ENCODE measurements around the gene FST.

Gene FST, protein sequence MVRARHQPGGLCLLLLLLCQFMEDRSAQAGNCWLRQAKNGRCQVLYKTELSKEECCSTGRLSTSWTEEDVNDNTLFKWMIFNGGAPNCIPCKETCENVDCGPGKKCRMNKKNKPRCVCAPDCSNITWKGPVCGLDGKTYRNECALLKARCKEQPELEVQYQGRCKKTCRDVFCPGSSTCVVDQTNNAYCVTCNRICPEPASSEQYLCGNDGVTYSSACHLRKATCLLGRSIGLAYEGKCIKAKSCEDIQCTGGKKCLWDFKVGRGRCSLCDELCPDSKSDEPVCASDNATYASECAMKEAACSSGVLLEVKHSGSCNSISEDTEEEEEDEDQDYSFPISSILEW

DNA sequence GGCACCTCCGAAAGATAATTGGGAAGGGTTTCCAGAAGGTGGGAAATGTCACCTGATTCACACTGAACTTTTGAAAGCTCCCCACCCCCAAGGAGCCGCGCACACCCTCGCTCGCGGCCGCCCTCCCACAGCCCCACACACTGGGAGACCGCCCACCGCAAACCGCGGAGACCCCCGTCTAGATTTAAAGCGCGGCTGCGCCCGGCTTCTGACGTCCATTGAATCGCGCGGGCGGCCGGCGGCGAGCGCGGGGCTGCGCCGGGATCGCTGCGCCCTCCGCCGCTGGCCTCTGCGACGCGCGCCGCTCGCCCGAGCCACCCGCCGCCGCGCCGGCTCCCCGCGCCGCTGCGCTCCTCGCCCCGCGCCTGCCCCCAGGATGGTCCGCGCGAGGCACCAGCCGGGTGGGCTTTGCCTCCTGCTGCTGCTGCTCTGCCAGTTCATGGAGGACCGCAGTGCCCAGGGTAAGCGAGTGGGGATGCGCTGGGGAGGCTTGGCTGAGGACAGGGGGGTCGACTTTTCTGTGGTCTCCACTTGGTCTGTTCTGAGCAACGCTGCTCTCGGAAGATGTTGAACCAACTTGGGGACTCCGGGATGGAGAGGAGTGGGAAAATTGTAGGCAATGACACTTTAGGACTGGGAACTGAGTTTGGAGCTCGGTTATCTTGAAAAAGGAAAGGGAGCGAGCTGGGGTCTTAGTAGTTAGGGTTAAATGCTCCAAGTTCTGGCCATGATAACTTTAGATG is at the start of gene FST:
Gene FST, plus strand, starts transcription at position 214 of the 743 bp plus-strand sequence. Its CDS starts 163 bp downstream, at position 377.
- DNase-seq = no peak

DNA sequence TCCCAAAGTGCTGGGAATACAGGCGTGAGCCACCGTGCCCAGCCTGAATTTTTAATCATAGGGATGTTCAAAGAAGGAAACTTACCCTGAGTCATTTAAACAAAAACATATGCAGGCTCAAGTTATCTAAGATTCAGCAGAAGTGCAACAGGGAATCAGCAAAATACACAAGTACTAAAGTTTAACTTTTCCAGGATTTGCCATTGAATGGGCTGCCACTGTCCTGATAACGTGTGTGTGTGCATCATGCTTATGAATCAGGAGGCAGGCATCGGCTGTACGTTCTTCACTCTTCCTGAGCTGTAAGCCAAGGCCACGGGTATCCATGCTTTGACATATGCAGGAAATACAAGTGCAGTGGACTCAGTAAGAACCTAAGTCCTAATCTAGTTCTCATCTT is 48.8 kb upstream of the FST start:
- no peak for DNase-seq

DNA sequence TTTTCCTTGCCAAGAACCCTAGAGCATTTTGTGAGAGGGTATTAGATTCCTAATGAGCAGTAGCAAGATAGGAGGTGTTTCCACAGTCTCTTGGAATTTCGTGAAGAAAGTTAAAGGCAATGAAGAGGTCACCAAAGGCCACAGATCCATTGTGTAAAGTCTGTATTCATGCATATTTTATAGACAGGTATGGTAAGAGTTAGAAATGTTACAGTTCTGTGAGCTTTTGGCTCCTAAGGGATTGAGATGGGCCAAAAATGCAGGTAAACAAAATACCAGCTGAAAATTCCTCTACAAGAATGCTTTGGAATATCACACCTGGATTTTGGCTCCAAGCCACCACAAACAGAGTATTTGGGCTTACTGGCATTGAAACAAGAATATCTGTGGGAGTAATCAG is 47.4 kb upstream of the FST start:
- no peak for DNase-seq

DNA sequence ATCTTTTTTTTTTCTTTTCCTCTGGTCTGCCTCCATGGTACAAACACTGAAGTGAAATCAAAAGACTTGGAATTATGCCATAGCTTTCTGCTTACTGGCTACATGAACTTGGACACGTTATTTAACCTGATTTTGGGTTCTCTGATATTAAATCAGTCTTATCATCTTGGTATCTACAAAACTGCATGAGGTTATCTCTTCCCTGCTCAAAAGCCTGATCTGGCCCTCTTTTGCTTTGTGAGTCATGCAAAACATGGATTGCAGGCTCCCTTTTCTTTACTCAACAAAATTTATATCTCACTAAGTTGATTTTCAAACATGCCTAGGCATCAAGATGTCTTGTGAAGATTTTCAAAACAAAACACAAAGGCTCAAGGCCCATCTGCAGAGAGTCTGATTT is 45.9 kb upstream of the FST start:
- DNase-seq = no peak

DNA sequence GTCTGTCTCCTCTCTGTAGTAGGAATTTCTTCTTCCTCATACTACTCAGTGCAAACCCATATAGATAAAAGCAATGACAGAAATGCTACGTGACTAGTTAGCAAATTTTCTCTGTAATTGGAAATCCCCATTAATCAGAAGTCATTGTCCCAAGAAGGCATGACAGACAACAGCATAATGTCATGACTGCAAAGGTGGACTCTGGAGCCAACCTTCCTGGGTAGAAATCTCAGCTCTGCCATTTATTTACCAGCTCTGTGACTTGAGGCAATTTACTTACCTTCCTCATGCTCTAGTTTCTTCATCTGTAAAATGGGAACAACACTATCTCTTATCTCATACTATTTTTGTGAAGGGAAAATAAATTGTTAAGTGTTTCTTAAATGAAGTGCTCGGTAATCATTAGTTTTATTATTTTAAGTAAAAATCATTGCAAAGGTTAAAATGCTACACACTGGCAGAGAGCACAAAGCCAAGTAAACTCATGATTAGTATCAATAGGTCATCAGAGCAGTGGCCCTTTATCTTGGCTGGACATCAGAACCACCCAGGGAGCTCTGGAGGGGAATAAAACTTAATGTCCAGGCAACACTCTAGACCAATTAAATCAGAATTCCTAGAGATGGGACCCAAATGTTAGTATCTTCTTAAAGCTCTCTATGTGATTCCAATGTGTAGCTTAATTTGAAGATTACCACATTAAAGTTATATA is 43.8 kb upstream of the FST start:
- no peak for DNase-seq

DNA sequence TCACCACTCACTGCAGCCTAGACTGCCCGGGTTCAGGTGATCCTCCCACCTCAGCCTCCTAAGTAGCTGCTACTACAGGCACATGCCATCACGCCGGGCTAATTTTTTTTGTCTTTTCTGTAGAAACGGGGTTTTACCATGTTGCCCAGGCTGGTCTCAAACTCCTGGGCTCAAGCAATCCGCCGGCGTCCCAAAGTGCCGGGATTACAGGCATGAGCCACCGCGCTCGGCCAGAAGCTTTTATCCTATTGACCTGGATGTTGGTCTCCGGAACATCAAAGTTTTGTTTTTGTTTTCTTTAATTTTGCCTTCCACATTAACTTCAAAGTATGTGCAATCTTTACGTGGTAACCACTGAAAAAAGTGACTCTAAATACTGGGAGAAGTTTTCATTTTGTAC is 42.4 kb upstream of the FST start:
- no peak for DNase-seq

DNA sequence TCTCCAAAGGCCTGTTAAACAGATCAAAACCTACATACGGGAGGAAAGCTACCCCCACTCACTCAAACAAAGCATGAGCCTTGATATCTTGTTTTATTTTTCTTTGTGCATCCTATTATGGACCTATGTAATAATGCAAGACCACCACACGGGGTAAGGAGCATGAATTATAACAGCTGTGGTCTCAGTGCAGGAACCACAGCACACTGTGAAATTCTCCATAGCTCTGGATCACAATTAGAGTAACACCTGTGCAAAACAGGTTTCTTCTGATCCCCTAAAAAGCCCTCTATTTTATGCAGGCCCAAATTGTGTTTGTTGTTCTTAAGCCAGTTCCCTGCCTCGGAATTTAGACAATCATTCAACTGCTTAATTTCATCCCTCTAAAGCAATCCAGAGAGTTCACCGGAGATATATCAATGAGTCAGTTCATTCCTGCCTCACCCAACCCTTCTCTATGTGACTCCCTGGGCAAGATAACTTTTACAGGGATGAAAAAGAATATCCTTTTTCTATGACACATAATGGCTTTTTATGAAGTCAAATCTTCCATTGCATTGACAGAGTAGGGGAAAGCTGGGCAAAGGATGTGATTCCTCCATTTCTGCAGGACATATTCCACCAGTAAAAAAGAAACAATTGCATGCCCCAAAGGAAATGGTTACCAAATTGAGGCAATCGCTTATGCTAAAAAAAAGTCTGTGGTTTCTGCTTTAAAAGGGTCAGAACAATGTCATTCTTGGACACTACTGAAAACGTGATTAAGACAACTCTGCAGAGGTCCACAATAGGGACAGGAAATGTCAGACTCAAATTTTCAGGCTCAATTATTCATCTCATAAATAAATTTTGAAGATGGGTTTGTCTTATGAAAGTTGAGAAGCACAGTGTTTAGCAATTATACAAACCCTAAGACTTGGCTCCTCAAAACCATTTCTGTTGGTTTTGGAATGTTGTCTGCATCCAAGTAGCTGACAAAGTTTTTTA is 41.6 kb upstream of the FST start:
- DNase-seq = no peak

DNA sequence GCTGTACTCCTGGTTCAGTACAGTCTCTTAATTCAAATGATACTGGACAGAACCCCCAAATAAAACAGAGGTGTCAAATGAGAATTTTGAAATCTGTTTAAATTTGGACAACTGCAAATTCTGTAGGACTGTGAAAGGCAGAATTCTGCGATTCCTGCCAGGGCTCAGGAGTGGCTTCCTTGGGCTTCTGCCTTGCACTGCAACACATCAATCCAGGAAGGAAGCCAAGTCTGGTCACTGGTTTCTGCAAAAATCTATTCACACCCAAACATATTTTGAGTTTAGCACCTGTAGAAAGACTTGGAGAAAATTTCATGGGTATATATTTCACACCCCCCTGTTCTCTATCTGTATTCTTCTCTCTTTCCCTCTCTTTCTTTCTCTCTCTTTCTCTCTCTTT is 37.5 kb upstream of the FST start:
- no peak for DNase-seq

DNA sequence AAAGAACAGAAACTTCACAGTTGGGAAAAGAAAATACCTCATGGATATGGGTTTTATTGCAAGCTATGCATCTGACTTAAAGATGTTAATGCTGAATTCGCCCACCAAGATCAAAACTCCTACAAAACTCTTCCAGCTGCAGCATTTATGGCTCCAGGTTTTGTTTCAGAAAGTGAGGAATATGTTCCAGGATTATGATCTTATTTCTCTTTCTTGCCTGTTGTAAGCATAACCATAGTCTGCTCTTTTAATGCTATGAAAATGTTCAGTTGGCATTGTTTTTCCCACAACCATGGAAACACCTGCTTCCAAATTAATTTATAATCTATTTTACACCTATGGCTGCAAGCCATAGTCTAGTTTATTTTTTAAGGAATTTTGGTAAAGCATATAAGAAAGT is 34.9 kb upstream of the FST start:
- no peak for DNase-seq

DNA sequence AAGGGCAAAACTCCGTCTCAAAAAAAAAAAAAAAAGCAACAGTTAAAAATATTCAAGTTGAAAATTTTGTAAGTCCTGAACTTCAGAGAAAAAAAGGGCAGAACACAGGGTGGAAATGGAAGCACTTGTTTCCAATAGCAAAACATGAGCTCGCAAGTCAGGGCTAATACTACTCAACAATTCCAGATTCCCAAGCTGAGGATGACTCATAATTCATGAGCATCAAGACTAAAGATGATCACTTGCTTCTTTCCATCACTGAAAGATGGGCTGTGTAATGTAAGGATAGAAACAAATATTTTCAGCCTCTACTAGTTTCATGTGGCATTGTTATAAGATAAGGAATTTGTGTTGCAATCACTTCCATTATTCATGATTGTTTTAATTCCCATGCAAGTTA is 33.5 kb upstream of the FST start:
- DNase-seq = no peak

DNA sequence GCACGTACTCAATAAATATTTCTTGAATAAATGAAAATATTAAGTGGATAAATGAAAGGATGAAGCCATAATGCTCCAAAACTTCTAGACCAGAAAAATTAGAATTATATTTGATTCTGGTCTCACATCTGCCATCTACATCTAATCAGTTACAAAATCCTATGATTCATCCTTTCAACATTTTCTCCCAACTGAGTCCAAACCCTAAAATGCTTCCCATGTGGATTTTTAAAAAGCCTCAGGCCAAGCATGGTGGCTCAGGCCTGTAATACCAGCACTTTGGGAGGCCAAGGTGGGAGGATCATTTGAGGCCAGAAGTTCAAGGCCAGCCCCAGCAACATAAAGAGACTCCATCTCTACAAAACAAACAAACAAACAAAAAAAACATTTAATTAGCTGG is 31.6 kb upstream of the FST start:
- DNase-seq = no peak

DNA sequence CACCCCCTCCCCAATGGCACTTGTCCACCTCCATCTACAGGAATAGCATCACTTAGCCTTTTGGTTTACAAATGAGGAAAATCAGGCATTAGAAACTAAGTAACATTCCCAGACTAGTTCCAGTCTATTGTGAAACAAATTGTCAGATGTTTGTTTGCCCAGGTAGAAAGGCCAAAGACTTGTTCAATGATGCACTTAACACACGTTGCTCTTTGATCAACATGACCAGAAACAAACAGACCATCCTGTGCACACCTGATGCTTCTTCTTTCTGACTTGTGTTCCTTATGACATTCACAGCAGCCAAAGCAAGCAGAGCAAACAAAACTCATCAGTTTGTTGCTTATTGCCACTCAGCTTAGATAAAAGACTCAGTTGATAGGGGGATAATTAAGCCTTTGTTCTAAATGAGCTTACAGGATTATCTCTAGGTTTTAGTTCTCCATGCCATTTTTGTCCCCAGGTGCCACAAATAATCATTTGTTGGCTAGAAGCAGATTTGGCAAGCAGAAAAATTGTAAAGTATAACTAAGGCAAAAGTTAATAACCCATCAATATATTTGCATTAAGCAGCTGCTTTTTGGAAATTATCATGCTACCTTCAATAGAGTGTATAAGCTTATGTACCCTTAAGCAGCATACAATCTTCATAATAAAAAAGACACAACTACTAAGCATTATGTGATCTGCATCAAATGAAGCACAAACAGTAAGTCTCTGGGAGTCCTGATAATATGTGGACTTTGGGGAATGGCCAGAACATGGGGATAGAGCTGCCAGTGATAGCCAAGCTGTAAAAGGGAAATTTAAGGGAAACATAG is 26.3 kb upstream of the FST start:
- DNase-seq = no peak

DNA sequence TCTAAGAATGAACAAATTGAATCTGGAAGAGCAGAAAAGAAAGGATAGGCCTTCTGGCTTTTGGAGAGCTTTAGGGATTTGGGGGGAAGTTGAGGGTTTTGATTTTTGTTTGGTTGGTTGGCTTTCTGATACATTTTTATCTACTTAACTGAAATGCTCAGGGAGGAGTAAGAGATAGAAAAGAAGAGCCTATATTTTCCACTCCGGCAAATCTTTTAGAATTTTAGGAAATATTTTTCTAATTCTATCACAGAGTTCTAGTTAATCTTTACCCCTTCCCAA is 25.8 kb upstream of the FST start:
- no peak for DNase-seq

DNA sequence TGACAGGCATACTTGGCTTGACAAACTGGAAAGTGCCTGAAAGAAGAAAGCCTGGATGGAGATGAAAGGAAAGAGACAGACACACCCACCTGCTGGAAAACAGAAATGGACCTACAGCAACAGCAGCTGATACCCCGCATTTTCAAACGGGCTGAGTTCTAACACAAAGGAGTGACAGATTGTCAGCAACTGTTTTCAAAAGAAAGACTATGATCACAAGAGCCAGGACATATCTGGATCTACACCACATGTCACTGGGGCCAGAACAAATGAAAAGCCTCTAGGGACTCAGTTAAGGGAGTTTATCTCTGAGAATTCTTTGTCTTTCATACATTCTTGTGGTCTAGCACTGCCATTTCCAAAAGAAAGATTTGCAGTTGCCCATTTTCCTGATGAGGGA is 24.1 kb upstream of the FST start:
- DNase-seq = no peak

DNA sequence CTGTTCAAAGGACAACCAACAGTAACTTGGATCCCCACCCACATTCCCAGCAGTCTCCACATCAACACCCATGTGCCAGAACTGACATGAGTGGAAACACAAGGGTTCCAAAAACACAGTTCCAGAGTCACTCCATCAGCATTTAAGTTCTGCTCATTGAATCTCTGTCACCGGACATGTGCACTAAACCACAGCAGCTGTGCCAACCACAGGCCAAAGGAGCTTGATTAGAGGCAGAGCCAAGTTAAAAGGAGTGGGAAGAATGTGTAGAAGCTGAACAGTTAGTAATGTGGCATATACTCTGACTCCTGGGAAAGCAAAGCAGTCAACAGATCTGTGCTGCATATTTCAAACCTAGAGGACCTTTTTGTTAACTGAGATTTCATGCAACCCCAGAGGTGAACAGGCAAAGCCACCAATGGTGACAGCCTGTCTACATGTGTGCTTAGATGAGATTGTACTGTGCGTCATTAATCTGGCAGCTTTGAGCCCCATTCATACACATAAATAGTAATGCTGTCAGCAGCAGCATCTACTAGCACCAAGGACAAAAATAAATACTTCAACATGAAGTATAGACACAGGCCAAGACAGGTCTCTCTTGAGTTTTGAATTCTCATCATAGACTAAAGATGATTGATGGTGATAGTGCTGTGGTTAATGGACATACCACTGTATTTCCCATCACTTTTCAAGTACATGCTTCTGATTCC is 16.4 kb upstream of the FST start:
- no peak for DNase-seq

DNA sequence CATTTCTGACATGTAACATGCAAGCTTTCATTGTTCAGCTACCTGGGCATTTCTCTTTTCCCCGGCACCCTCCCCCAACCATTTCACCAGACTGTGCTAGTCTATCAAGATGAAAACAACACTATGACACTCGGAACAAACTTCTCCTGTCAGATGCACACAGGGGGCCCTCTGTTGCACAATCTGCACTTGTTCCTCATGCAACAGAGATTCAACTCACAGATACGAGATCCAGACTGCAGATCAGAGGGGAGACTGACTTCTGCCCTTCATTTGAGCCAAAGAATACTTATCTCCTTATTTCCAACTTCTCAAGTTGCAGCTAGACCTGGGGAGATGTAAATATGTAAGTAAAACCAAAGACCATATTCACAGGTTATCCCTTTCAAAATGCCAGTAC is 15.7 kb upstream of the FST start:
- no peak for DNase-seq

DNA sequence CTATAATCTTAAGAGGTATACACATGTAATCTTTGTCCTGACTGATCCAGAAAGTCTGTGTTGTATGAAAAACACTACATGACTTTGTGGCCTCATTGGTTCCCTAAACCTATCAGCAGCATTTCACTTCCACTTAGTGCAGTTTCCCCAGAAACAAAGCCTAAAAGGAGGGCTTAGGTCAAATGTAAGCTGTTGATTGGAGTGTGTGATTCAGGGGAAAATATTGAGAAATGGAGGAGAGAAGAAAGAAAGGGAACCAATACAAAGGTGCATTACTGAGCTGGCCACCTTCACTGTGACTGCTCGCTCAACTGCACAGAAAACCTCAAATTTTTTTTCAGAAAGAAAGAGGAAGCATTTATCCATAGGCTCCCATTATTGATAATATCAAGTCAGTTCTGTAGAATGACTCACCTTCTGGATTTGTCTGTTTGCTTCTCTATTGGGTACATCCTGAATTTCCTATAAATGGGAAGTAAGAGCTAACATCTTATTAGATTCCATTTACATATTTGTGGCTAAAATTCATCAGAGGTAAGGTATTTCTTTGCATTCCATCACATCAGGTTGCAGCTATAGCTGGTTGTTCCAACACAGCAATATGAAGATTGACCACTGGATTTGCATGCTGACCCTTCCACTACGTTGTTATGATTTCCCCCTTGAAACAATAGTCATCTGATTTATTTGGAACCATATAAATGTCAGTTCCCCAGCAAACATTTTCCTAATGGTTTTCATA is 10.3 kb upstream of the FST start:
- no peak for DNase-seq

DNA sequence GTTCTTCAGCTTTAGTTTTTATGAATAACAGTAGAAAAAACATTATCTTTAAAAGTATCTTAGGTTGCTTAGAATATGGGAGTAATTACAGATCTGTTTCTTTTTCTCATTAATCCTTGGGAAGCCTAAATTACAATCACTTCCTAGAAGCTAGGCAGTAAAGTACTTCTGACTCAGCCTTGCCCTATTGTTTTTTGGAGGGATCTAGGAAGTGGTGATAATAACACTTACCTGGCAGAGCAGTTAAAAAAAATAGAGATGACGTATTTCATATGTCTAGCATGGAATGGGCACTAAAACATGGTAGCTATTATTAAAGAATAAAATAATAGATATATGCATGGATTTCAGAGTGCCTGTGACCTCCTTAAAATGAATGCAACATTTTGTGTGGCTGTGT is 8.2 kb upstream of the FST start:
- no peak for DNase-seq

DNA sequence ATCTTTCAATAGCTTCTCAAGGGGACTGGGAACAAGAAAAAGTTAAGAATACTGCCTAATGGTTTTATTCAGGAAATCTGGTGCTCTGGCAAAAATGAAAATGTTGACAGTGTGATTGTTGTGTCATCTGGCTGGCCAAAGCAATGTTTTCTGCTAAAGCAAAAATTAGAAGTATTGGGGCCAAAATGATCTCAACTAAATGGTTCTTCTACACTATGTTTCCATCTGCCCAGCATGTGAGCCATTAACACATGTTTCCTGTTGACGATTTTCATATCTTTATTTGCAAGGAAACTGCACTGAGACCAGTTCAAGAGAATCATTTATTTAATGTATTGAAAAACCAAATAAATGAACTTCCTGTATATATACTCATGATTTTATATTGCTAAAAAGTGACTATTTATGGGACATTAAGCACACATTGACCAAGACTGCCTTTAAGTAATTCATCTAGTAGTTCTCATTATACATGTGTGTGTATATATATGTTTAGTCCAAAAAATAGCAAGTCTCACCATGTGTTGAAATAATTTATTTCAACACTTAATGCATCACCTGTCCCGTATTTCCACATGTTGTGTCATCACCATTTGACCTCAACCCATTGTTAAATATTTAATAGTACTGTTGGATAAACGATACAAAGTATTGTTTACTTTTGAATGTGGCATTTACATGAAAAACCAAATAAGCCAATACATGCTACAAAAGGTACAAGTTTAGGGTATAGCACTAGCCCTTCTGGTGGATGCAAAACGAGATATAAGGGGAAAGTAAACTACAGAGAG is 7.5 kb upstream of the FST start:
- no peak for DNase-seq

DNA sequence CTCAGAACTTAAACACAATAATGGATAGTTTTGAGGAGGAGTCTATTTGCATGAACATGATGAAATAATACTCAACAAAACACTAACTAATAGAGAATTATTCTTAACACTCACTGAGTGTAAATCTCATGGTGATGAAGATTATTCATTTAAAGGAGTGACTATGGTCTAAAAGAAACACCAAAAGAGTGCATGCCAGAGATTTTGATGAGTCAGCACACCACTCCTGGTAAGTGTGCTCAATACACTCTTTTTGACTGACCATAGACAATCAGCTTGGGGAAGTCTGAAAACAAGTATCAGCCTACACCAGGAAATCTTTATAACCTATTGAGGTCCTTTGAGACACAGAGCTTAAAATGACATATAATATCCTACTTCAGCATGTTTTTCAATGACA is 6.8 kb upstream of the FST start:
- DNase-seq = no peak
